HEK293T (cell line): ENCODE data around the gene BMP2K.

Experiments used
- CTCF ChIA-PET: fragments of 350-600 bp; formaldehyde crosslinking; extraction: SDS; loops from one replicate; lab custom pipeline; 2021; ENCODE audit warnings: antibody characterized with exemption, inconsistent platforms; lab: Yijun Ruan, JAX
- POLR2A ChIA-PET: fragments of 350-600 bp; formaldehyde crosslinking; extraction: SDS; loops from one replicate; lab custom pipeline; 2020; ENCODE audit warnings: antibody characterized with exemption, inconsistent platforms; lab: Yijun Ruan, JAX
- DNase-seq: peaks from one replicate; pipeline ENCODE4 v3.0.0; 2012; ENCODE audit warnings: mixed read lengths; ENCODE audit errors: extremely low spot score
- ARNT ChIP-seq: fragments of 450-650 bp; IDR thresholded peaks from 2 replicates; pipeline ENCODE4 v1.6.1; 2017; ENCODE audit warnings: mild to moderate bottlenecking
- BHLHE40 ChIP-seq: fragments of 450-650 bp; IDR thresholded peaks from 2 replicates; pipeline ENCODE4 v1.6.1; 2016; ENCODE audit warnings: mild to moderate bottlenecking, moderate library complexity, borderline replicate concordance
- CTBP1 ChIP-seq: fragments of 450-650 bp; IDR thresholded peaks from 2 replicates; pipeline ENCODE4 v1.6.1; 2016; ENCODE audit warnings: borderline replicate concordance
- ELF4 ChIP-seq: fragments of 450-650 bp; IDR thresholded peaks from 2 replicates; pipeline ENCODE4 v1.6.1; 2017; ENCODE audit warnings: antibody characterized with exemption
- FOXA1 ChIP-seq: fragments of 450-650 bp; IDR thresholded peaks from 2 replicates; pipeline ENCODE4 v1.6.1; 2016; ENCODE audit warnings: mild to moderate bottlenecking
- FOXK2 ChIP-seq: fragments of 450-650 bp; IDR thresholded peaks from 2 replicates; pipeline ENCODE4 v1.6.1; 2016; ENCODE audit warnings: mild to moderate bottlenecking
- FOXM1 ChIP-seq: fragments of 450-650 bp; IDR thresholded peaks from 2 replicates; pipeline ENCODE4 v1.6.1; 2017; ENCODE audit warnings: mild to moderate bottlenecking, borderline replicate concordance
- HDGF ChIP-seq: fragments of 450-650 bp; IDR thresholded peaks from 2 replicates; pipeline ENCODE4 v1.6.1; 2017; ENCODE audit warnings: antibody characterized with exemption, borderline replicate concordance
- L3MBTL2 ChIP-seq: fragments of 450-650 bp; conservative IDR thresholded peaks from 2 replicates; pipeline ENCODE4 v1.6.1; 2016; ENCODE audit warnings: mild to moderate bottlenecking
- LEF1 ChIP-seq: fragments of 450-650 bp; IDR thresholded peaks from 2 replicates; pipeline ENCODE4 v1.6.1; 2017; ENCODE audit warnings: mild to moderate bottlenecking, borderline replicate concordance
- NFRKB ChIP-seq: fragments of 450-650 bp; IDR thresholded peaks from 2 replicates; pipeline ENCODE4 v1.6.1; 2016; ENCODE audit warnings: mild to moderate bottlenecking, moderate library complexity
- SP1 ChIP-seq: fragments of 450-650 bp; IDR thresholded peaks from 2 replicates; pipeline ENCODE4 v1.6.1; 2017
- SUZ12 ChIP-seq: fragments of 450-650 bp; IDR thresholded peaks from 2 replicates; pipeline ENCODE4 v1.6.1; 2016; ENCODE audit warnings: mild to moderate bottlenecking
- TARDBP ChIP-seq: fragments of 450-650 bp; IDR thresholded peaks from 2 replicates; pipeline ENCODE4 v1.6.1; 2016
- ZNF384 ChIP-seq: fragments of 450-650 bp; IDR thresholded peaks from 2 replicates; pipeline ENCODE4 v1.6.1; 2016
- TF ChIP-seq, protein P1 (sequence below): fragments of 450-650 bp; IDR thresholded peaks from 2 replicates; pipeline ENCODE4 v1.6.1; 2016

The BMP2K gene

DNA sequence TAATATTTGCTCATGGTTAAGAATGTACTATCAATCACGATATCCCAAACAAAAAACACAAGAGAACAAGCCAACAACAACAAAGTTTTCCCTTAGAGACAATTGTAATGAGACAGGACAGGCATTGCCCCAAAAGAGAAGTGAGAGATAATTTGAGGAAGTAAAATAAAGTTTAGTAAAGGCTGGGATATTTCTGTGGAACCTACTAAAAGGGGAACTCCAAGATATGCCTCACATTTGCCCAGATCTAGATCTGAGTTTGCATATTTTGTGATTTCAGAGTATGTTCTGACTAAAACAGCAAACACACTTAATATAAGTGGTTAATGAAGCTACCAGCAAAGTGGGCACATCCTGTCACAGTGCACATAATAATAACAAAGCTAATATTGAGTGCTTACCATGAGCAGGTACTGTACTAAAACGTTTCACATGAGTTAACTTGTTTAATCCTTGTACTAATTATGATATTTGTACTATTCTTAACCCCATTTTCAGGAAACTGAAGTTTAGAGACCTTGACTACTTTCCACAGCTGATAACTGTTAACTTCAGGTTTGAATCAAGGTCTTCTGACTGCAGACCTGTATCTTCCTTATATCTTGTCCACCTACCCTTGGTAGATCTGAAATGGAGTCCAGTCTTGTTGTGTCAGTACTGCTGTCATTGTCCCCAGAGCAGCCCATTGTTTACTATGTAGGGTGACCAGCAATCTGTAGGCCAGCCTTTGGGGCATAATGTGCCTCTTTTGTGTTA is 26.0 kb upstream of the BMP2K start:
- ChIA-PET POLR2A (no interaction called here), CTCF (no interaction called here)
- no peak for DNase-seq
- TF ChIP-seq NFRKB (no peak), SP1 (no peak), L3MBTL2 (no peak), ELF4 (no peak), LEF1 (no peak), FOXA1 (no peak), BHLHE40 (no peak), CTBP1 (no peak), FOXK2 (no peak), FOXM1 (no peak), SUZ12 (no peak), HDGF (no peak), ARNT (no peak), TARDBP (no peak)
- TF ChIP-seq, protein P1, sequence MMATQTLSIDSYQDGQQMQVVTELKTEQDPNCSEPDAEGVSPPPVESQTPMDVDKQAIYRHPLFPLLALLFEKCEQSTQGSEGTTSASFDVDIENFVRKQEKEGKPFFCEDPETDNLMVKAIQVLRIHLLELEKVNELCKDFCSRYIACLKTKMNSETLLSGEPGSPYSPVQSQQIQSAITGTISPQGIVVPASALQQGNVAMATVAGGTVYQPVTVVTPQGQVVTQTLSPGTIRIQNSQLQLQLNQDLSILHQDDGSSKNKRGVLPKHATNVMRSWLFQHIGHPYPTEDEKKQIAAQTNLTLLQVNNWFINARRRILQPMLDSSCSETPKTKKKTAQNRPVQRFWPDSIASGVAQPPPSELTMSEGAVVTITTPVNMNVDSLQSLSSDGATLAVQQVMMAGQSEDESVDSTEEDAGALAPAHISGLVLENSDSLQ = no peak

DNA sequence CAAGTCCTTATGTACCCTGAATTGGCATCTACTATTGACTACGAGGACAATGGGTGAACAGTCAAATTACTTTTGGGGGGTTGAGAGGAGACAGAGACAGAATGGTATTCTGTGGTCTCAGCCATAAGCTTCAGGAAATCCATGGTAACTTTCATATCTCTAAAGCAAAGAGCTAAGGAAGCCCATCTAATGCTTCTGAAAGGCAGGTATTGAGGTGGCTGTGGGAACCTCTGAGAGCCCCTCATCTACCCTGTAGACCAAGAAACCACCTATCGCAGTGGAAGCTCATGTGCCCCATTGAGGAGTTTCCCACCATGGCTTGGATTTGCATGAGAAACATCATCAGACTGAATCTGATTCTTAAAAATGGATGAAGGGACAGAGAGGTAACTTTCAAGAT is 23.1 kb upstream of the BMP2K start:
- DNase-seq = no peak
- ChIA-PET POLR2A (no interaction called here), CTCF (interaction anchor here (0.6 kb wide), 1 partner anchor 100 kb away, joined by 4 read pairs; no protein-coding TSS in a partner anchor)
- TF ChIP-seq FOXK2 = no peak
- TF ChIP-seq ZNF384 = no peak
- TF ChIP-seq SUZ12 = no peak
- TF ChIP-seq, protein P1 = no peak
- TF ChIP-seq L3MBTL2 = no peak
- TF ChIP-seq TARDBP = no peak
- TF ChIP-seq ARNT = no peak
- TF ChIP-seq NFRKB = no peak
- TF ChIP-seq HDGF = no peak
- no peak for TF ChIP-seq FOXM1

DNA sequence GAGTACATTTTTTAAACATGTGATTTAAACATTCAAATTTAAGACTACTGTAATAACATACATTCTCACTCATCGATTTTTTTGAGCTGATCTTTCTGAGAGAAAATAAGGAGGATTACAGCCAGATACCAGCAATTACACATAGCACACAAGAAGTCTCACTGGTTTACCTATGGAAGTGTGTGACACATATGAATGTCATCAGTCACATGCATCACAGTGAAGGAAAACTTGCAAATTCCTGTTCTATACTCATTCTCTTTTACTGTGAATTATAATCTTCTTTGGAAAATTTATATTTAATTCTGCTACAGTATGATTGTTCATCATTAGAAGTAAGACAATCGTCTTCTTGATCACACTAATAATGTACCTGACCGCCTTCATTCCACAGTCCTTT is 21.3 kb upstream of the BMP2K start:
- ChIA-PET CTCF (no interaction called here), POLR2A (no interaction called here)
- TF ChIP-seq ELF4 = no peak
- TF ChIP-seq CTBP1 = no peak
- TF ChIP-seq FOXK2 = no peak
- TF ChIP-seq SP1 = no peak
- no peak for TF ChIP-seq TARDBP
- TF ChIP-seq ARNT = no peak
- TF ChIP-seq LEF1 = no peak
- TF ChIP-seq BHLHE40 = no peak
- TF ChIP-seq L3MBTL2 = no peak
- TF ChIP-seq, protein P1 = no peak
- no peak for TF ChIP-seq FOXA1
- no peak for TF ChIP-seq NFRKB
- no peak for TF ChIP-seq ZNF384
- no peak for TF ChIP-seq SUZ12
- no peak for DNase-seq

DNA sequence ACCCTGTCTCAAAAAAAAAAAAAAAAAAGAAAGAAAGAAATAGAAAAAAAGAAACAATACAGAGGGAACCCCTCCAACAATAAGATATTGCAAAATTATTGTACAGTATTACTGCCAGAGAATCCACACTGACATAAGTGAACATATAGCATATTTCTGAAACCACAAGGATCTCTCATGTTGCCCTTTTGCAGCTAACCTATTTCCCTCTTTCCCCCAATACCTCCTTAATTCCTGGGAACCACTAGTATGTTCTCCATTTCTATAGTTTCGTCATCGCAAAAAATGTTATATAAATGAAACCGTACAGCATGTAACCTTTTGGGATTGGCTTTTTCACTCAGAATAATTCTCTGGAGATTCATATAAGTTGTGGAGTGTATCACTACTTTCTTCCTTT is 20.0 kb upstream of the BMP2K start:
- DNase-seq = no peak
- no peak for TF ChIP-seq ELF4
- no peak for TF ChIP-seq TARDBP
- POLR2A ChIA-PET = no interaction called here
- CTCF ChIA-PET = no interaction called here

DNA sequence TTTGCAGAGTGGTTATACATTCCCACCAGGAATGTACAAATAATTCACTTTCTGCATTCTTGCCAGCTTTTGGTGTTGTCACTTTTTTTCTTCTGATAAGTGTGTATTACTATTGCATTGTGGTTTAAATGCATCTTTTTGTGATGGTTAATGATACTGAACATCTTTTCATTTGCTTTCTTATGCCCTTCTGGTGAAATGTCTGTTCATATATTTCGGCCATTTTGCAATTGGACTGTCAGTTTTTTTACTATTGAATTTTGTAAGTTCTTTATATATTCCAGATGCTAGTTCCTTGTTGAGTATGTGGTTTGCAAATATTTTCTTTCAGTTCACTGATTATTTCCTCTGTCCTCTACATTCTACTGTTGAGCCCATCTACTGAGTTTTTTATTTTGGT is 19.4 kb upstream of the BMP2K start:
- no peak for DNase-seq
- CTCF ChIA-PET = no interaction called here
- POLR2A ChIA-PET = no interaction called here
- TF ChIP-seq ELF4 (no peak), CTBP1 (no peak), FOXM1 (no peak), L3MBTL2 (no peak), HDGF (no peak), SP1 (no peak), NFRKB (no peak), LEF1 (no peak)

DNA sequence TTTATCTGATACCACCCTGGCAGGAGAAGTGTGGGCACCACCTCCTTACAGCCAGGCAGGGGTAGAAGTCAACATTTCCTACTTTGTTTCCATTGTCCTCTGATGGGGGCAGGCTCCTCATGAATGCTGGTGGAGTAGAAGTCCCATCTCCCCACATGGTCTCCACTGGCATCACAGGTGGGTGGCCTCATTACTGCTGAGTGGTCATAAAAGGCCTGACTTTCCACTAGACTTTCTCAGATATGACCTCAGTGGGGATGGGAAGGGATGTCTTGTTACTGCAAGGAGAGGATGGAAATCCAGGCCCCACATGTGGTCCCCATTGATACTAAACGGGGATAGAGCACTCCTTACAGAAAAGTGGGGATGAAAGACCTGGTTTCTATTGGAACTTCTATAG is 18.6 kb upstream of the BMP2K start:
- ChIA-PET POLR2A (no interaction called here), CTCF (no interaction called here)
- no peak for TF ChIP-seq BHLHE40
- TF ChIP-seq FOXA1 = no peak
- no peak for TF ChIP-seq ZNF384
- TF ChIP-seq FOXK2 = no peak
- no peak for TF ChIP-seq L3MBTL2
- TF ChIP-seq TARDBP = no peak
- no peak for TF ChIP-seq SP1
- no peak for TF ChIP-seq HDGF
- TF ChIP-seq SUZ12 = no peak
- no peak for TF ChIP-seq NFRKB
- no peak for TF ChIP-seq ELF4
- TF ChIP-seq ARNT = no peak

DNA sequence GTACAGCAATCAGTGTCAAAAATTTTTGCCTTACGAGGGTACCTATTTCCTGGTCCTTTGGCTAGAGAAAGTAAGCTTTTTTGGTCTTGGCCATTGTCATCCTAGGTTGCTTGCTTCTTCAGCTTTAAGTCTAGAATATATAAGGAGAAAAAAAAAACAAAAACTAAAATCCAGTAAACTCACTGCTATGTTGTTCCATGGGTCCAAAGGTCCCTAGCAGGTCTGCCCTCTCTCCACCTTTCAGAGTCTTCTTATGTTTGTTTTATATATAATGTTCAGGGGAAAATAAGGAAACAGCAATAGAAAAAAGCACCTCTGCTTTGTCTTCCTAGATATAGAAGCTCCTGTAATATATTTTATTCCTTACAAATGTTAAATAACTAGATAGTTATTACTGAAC is 18.1 kb upstream of the BMP2K start:
- POLR2A ChIA-PET = no interaction called here

More for the DNA sequence above, 18.6 kb upstream of the BMP2K start:
- DNase-seq = no peak

More for the DNA sequence above, 18.1 kb upstream of the BMP2K start:
- CTCF ChIA-PET = no interaction called here
- no peak for DNase-seq
- no peak for TF ChIP-seq NFRKB
- TF ChIP-seq CTBP1 = no peak
- TF ChIP-seq TARDBP = no peak
- no peak for TF ChIP-seq FOXK2
- TF ChIP-seq L3MBTL2 = no peak
- TF ChIP-seq ZNF384 = no peak
- no peak for TF ChIP-seq BHLHE40
- TF ChIP-seq ELF4 = no peak
- TF ChIP-seq SP1 = no peak
- TF ChIP-seq LEF1 = no peak
- TF ChIP-seq HDGF = no peak
- no peak for TF ChIP-seq SUZ12
- no peak for TF ChIP-seq FOXM1
- no peak for TF ChIP-seq FOXA1
- TF ChIP-seq, protein P1 = no peak
- no peak for TF ChIP-seq ARNT
